ENCODE measurements around the gene CWC22.
A peak's percentile ranks its signal among the peaks of the same experiment; 100 is the strongest.

CWC22 gene

GRCh38 chr2:179948058-179948457 is 59.0 kb downstream of the CWC22 start:
- H3K9ac ChIP-seq (ENCODE audit: low read length): no peak overlapping the region
- DNase-seq: no peak
- no peak overlapping the region for H2BK5ac ChIP-seq (ENCODE audit: low read length)
- no peak overlapping the region for H3K4ac ChIP-seq (ENCODE audit: low read depth, low read length)
- no peak overlapping the region for H3K18ac ChIP-seq (ENCODE audit: low read length)
- no peak overlapping the region for H3K27ac ChIP-seq (ENCODE audit: low read depth, low read length)
- H2BK15ac ChIP-seq (replicated peaks; ENCODE audit: low read depth): no peak overlapping the region
- no peak overlapping the region for H3K4me3 ChIP-seq (ENCODE audit: low read length)
- no peaks in the 10 kb centered on the region for H3K79me1 ChIP-seq (ENCODE audit: low read length)
- no CpG with 5 or more reads among the region's 1 CpG for WGBS (ENCODE audit: extremely low coverage, insufficient coverage, low lambda C conversion rate)
- no peak overlapping the region for H3K4me2 ChIP-seq (ENCODE audit: low read length)
- no peaks in the 10 kb centered on the region for H3K27me3 ChIP-seq (ENCODE audit: insufficient read depth, low read length, poor library complexity)
- H3K23ac ChIP-seq (ENCODE audit: low read length): no peak overlapping the region
- H3K36me3 ChIP-seq (ENCODE audit: control insufficient read depth, insufficient read depth, low read length): peaks cover 3% of the 10 kb centered on the region
- H2AK5ac ChIP-seq (ENCODE audit: low read length): no peak overlapping the region
- H3K56ac ChIP-seq (ENCODE audit: low read length): no peak overlapping the region
- H3K79me2 ChIP-seq (ENCODE audit: control insufficient read depth, insufficient read depth, low read length): no peaks in the 10 kb centered on the region
- no peak overlapping the region for H4K8ac ChIP-seq (ENCODE audit: low read depth, low read length)
- no peak overlapping the region for H4K5ac ChIP-seq (ENCODE audit: low read length)
- no peaks in the 10 kb centered on the region for H3K4me1 ChIP-seq (ENCODE audit: control insufficient read depth, low read depth, low read length)
- no peak overlapping the region for H2BK120ac ChIP-seq (ENCODE audit: low read depth, low read length)

GRCh38 chr2:179946810-179947615 is 60.1 kb downstream of the CWC22 start:
- no peaks in the 10 kb centered on the region for H3K27me3 ChIP-seq (ENCODE audit: insufficient read depth, low read length, poor library complexity)
- H2BK120ac ChIP-seq (ENCODE audit: low read depth, low read length): no peak overlapping the region
- no peaks in the 10 kb centered on the region for H3K79me2 ChIP-seq (ENCODE audit: control insufficient read depth, insufficient read depth, low read length)
- H2AK5ac ChIP-seq (ENCODE audit: low read length): no peak overlapping the region
- H3K4me3 ChIP-seq (ENCODE audit: low read length): no peak overlapping the region
- H3K56ac ChIP-seq (ENCODE audit: low read length): no peak overlapping the region
- no peak overlapping the region for H2BK15ac ChIP-seq (replicated peaks; ENCODE audit: low read depth)
- no peak for DNase-seq
- no peak overlapping the region for H3K4me2 ChIP-seq (ENCODE audit: low read length)
- H4K5ac ChIP-seq (ENCODE audit: low read length): no peak overlapping the region
- H3K27ac ChIP-seq (ENCODE audit: low read depth, low read length): no peak overlapping the region
- no peak overlapping the region for H3K9ac ChIP-seq (ENCODE audit: low read length)
- H3K4ac ChIP-seq (ENCODE audit: low read depth, low read length): no peak overlapping the region
- no peak overlapping the region for H3K18ac ChIP-seq (ENCODE audit: low read length)
- no peaks in the 10 kb centered on the region for H3K4me1 ChIP-seq (ENCODE audit: control insufficient read depth, low read depth, low read length)
- no CpG with 5 or more reads among the region's 4 CpGs for WGBS (ENCODE audit: extremely low coverage, insufficient coverage, low lambda C conversion rate)
- H4K8ac ChIP-seq (ENCODE audit: low read depth, low read length): no peak overlapping the region
- H3K36me3 ChIP-seq (ENCODE audit: control insufficient read depth, insufficient read depth, low read length): peaks cover 3% of the 10 kb centered on the region
- no peaks in the 10 kb centered on the region for H3K79me1 ChIP-seq (ENCODE audit: low read length)
- no peak overlapping the region for H2BK5ac ChIP-seq (ENCODE audit: low read length)
- H3K23ac ChIP-seq (ENCODE audit: low read length): no peak overlapping the region

DNA sequence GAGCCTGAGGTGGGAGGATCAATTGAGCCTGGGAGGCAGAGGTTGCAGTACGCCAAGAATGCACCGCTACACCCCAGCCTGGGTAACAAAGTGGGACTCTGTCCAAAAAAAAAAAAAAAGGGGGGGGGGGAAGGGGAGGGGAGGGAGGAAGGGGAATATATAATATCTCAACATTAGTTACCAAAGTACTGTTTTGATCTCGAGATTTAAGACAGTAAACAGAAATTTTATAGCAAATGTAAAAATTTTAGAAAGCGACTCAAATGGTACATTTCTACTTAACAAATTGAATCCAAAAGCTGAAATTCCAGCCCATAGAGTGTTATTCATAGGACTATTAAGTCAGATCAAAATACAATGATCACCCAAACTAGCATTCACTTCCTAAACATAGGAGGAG is 60.8 kb downstream of the CWC22 start:
- Histone ChIP-seq H4K5ac (ENCODE audit: low read length) (no peak overlapping the region), H3K27me3 (ENCODE audit: insufficient read depth, low read length, poor library complexity) (no peaks in the 10 kb centered on the region), H3K56ac (ENCODE audit: low read length) (no peak overlapping the region), H4K8ac (ENCODE audit: low read depth, low read length) (no peak overlapping the region), H3K9ac (ENCODE audit: low read length) (no peak overlapping the region), H2BK15ac (replicated peaks; ENCODE audit: low read depth) (no peak overlapping the region), H2BK5ac (ENCODE audit: low read length) (no peak overlapping the region), H2AK5ac (ENCODE audit: low read length) (no peak overlapping the region), H3K4me2 (ENCODE audit: low read length) (no peak overlapping the region), H3K4ac (ENCODE audit: low read depth, low read length) (no peak overlapping the region), H3K79me2 (ENCODE audit: control insufficient read depth, insufficient read depth, low read length) (no peaks in the 10 kb centered on the region), H3K36me3 (ENCODE audit: control insufficient read depth, insufficient read depth, low read length) (no peaks in the 10 kb centered on the region), H3K18ac (ENCODE audit: low read length) (no peak overlapping the region), H3K4me3 (ENCODE audit: low read length) (no peak overlapping the region), H3K79me1 (ENCODE audit: low read length) (no peaks in the 10 kb centered on the region), H2BK120ac (ENCODE audit: low read depth, low read length) (no peak overlapping the region), H3K23ac (ENCODE audit: low read length) (no peak overlapping the region), H3K27ac (ENCODE audit: low read depth, low read length) (no peak overlapping the region), H3K4me1 (ENCODE audit: control insufficient read depth, low read depth, low read length) (no peaks in the 10 kb centered on the region)
- WGBS (ENCODE audit: extremely low coverage, insufficient coverage, low lambda C conversion rate): no CpG with 5 or more reads among the region's 4 CpGs
- DNase-seq: no peak

GRCh38 chr2:179939259-179939658 is 67.8 kb downstream of the CWC22 start:
- H2AK5ac ChIP-seq (ENCODE audit: low read length): no peak overlapping the region
- no peak overlapping the region for H4K8ac ChIP-seq (ENCODE audit: low read depth, low read length)
- no peaks in the 10 kb centered on the region for H3K36me3 ChIP-seq (ENCODE audit: control insufficient read depth, insufficient read depth, low read length)
- no peak overlapping the region for H3K56ac ChIP-seq (ENCODE audit: low read length)
- no peak overlapping the region for H3K27ac ChIP-seq (ENCODE audit: low read depth, low read length)
- H2BK120ac ChIP-seq (ENCODE audit: low read depth, low read length): no peak overlapping the region
- no peak for DNase-seq
- no peak overlapping the region for H3K4me2 ChIP-seq (ENCODE audit: low read length)
- no peak overlapping the region for H3K23ac ChIP-seq (ENCODE audit: low read length)
- H3K4ac ChIP-seq (ENCODE audit: low read depth, low read length): no peak overlapping the region
- no peak overlapping the region for H2BK15ac ChIP-seq (replicated peaks; ENCODE audit: low read depth)
- H3K18ac ChIP-seq (ENCODE audit: low read length): no peak overlapping the region
- H3K9ac ChIP-seq (ENCODE audit: low read length): no peak overlapping the region
- H4K5ac ChIP-seq (ENCODE audit: low read length): no peak overlapping the region
- no peak overlapping the region for H3K4me3 ChIP-seq (ENCODE audit: low read length)
- no CpG with 5 or more reads among the region's 5 CpGs for WGBS (ENCODE audit: extremely low coverage, insufficient coverage, low lambda C conversion rate)
- no peaks in the 10 kb centered on the region for H3K79me2 ChIP-seq (ENCODE audit: control insufficient read depth, insufficient read depth, low read length)
- no peak overlapping the region for H2BK5ac ChIP-seq (ENCODE audit: low read length)
- H3K79me1 ChIP-seq (ENCODE audit: low read length): no peaks in the 10 kb centered on the region
- no peaks in the 10 kb centered on the region for H3K4me1 ChIP-seq (ENCODE audit: control insufficient read depth, low read depth, low read length)
- no peaks in the 10 kb centered on the region for H3K27me3 ChIP-seq (ENCODE audit: insufficient read depth, low read length, poor library complexity)

DNA sequence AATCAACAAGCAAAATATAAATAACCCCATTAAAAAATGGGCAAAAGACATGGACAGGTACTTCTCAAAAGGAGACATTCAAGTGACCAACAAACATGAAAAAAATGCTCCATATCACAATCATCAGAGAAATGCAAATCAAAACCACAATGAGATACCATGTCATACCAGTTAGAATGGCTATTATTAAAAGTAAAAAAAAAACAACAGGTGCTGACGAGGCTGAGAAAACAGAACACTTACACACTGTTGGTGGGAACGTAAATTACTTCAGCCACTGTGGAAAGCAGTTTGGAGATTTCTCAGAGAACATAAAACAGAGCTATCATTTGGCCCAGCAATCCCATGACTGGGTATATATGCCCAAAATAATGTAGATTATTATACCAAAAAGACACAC is 69.1 kb downstream of the CWC22 start:
- Histone ChIP-seq H3K9ac (ENCODE audit: low read length) (no peak overlapping the region), H4K5ac (ENCODE audit: low read length) (no peak overlapping the region), H3K18ac (ENCODE audit: low read length) (no peak overlapping the region), H3K4me3 (ENCODE audit: low read length) (no peak overlapping the region), H3K27ac (ENCODE audit: low read depth, low read length) (no peak overlapping the region), H3K27me3 (ENCODE audit: insufficient read depth, low read length, poor library complexity) (no peaks in the 10 kb centered on the region), H3K79me2 (ENCODE audit: control insufficient read depth, insufficient read depth, low read length) (no peaks in the 10 kb centered on the region), H3K23ac (ENCODE audit: low read length) (no peak overlapping the region), H2BK120ac (ENCODE audit: low read depth, low read length) (no peak overlapping the region), H2BK15ac (replicated peaks; ENCODE audit: low read depth) (no peak overlapping the region), H3K36me3 (ENCODE audit: control insufficient read depth, insufficient read depth, low read length) (no peaks in the 10 kb centered on the region), H3K4ac (ENCODE audit: low read depth, low read length) (no peak overlapping the region), H3K4me1 (ENCODE audit: control insufficient read depth, low read depth, low read length) (no peaks in the 10 kb centered on the region), H4K8ac (ENCODE audit: low read depth, low read length) (no peak overlapping the region), H3K4me2 (ENCODE audit: low read length) (no peak overlapping the region), H3K79me1 (ENCODE audit: low read length) (no peaks in the 10 kb centered on the region), H2BK5ac (ENCODE audit: low read length) (no peak overlapping the region), H2AK5ac (ENCODE audit: low read length) (no peak overlapping the region), H3K56ac (ENCODE audit: low read length) (no peak overlapping the region)
- no CpG with 5 or more reads among the region's 2 CpGs for WGBS (ENCODE audit: extremely low coverage, insufficient coverage, low lambda C conversion rate)
- DNase-seq: no peak

DNA sequence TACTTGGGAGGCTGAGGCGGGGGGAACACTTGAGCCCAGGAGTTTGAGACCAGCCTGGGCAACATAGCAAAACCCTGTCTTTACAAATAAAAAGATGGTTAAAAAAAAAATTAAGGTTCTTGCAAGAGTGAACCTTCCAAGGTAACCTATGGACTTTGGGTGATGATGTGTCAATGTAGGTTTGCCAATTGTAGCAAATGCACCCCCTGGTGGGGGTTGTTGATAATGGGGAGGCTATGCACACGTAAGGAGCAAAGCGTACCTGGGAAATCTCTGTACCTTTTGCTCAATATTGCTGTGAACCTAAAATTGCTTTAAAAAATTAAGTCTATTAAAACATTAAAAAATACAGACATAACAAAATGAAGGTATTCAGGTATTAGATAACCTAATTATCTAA is 70.4 kb downstream of the CWC22 start:
- Histone ChIP-seq H3K4me2 (ENCODE audit: low read length) (no peak overlapping the region), H3K27ac (ENCODE audit: low read depth, low read length) (no peak overlapping the region)
- no CpG with 5 or more reads among the region's 3 CpGs for WGBS (ENCODE audit: extremely low coverage, insufficient coverage, low lambda C conversion rate)

More for the DNA sequence above, 70.4 kb downstream of the CWC22 start:
- Histone ChIP-seq H2BK120ac (ENCODE audit: low read depth, low read length) (no peak overlapping the region), H2BK15ac (replicated peaks; ENCODE audit: low read depth) (no peak overlapping the region), H3K56ac (ENCODE audit: low read length) (no peak overlapping the region), H3K9ac (ENCODE audit: low read length) (no peak overlapping the region), H3K4me1 (ENCODE audit: control insufficient read depth, low read depth, low read length) (no peaks in the 10 kb centered on the region), H3K27me3 (ENCODE audit: insufficient read depth, low read length, poor library complexity) (no peaks in the 10 kb centered on the region), H3K23ac (ENCODE audit: low read length) (no peak overlapping the region), H3K79me1 (ENCODE audit: low read length) (no peaks in the 10 kb centered on the region), H3K18ac (ENCODE audit: low read length) (no peak overlapping the region), H3K79me2 (ENCODE audit: control insufficient read depth, insufficient read depth, low read length) (no peaks in the 10 kb centered on the region), H3K4ac (ENCODE audit: low read depth, low read length) (no peak overlapping the region), H4K5ac (ENCODE audit: low read length) (no peak overlapping the region), H3K36me3 (ENCODE audit: control insufficient read depth, insufficient read depth, low read length) (no peaks in the 10 kb centered on the region), H2AK5ac (ENCODE audit: low read length) (no peak overlapping the region), H4K8ac (ENCODE audit: low read depth, low read length) (no peak overlapping the region), H2BK5ac (ENCODE audit: low read length) (no peak overlapping the region), H3K4me3 (ENCODE audit: low read length) (no peak overlapping the region)
- DNase-seq: peak; percentile 70
